ENCODE results near the gene MFSD6L.

Gene MFSD6L

GRCh38 chr17:8839410-8839935 lies 40.3 kb upstream of the MFSD6L start:
- DNase-seq (ENCODE audit: low read depth, low spot score), result no peak
- ChIA-PET POLR2A (no interaction called here), CTCF (no interaction called here)
- no peak for TF ChIP-seq CTCF (IDR thresholded peaks at IDR 0.05; ENCODE audit: insufficient read depth, low read length, missing control alignments)
- no peak overlapping the region for H3K4me3 ChIP-seq (ENCODE audit: low read depth, low read length)

- TF ChIP-seq CTCF (IDR thresholded peaks at IDR 0.05; ENCODE audit: insufficient read depth, low read length, missing control alignments), result no peak
- CTCF ChIA-PET, result no interaction called here
- no peak overlapping the region for H3K4me3 ChIP-seq (ENCODE audit: low read depth, low read length)
- DNase-seq (ENCODE audit: low read depth, low spot score), result no peak
- POLR2A ChIA-PET, result no interaction called here
Measured at GRCh38 chr17:8838551-8839095, 39.5 kb upstream of the MFSD6L start.

- H3K4me3 ChIP-seq (ENCODE audit: low read depth, low read length), result no peak overlapping the region
- CTCF ChIA-PET, result no interaction called here
- DNase-seq (ENCODE audit: low read depth, low spot score), result no peak
- TF ChIP-seq CTCF (IDR thresholded peaks at IDR 0.05; ENCODE audit: insufficient read depth, low read length, missing control alignments), result no peak
- POLR2A ChIA-PET, result no interaction called here
Measured at GRCh38 chr17:8837563-8838075, 38.5 kb upstream of the MFSD6L start.

- DNase-seq (ENCODE audit: low read depth, low spot score), result no peak
- H3K4me3 ChIP-seq (ENCODE audit: low read depth, low read length), result no peak overlapping the region
- TF ChIP-seq CTCF (IDR thresholded peaks at IDR 0.05; ENCODE audit: insufficient read depth, low read length, missing control alignments), result no peak
- ChIA-PET CTCF (no interaction called here), POLR2A (no interaction called here)
Measured at GRCh38 chr17:8836821-8837562, 37.8 kb upstream of the MFSD6L start.

- ChIA-PET CTCF (no interaction called here), POLR2A (no interaction called here)
- DNase-seq (ENCODE audit: low read depth, low spot score), result no peak
- TF ChIP-seq CTCF (IDR thresholded peaks at IDR 0.05; ENCODE audit: insufficient read depth, low read length, missing control alignments), result no peak
- H3K4me3 ChIP-seq (ENCODE audit: low read depth, low read length), result no peak overlapping the region
Measured at GRCh38 chr17:8835631-8836364, 36.6 kb upstream of the MFSD6L start.

- TF ChIP-seq CTCF (IDR thresholded peaks at IDR 0.05; ENCODE audit: insufficient read depth, low read length, missing control alignments), result no peak
- CTCF ChIA-PET, result no interaction called here
- H3K4me3 ChIP-seq (ENCODE audit: low read depth, low read length), result no peak overlapping the region
- POLR2A ChIA-PET, result no interaction called here
- DNase-seq (ENCODE audit: low read depth, low spot score), result no peak
Measured at GRCh38 chr17:8835106-8835505, 35.9 kb upstream of the MFSD6L start.

All from AG04449 (cell line).